Stomach (tissue), 9 donors: ENCODE results near the gene JOSD1. TPM values are rescaled to one million over a fixed set of nuclear protein-coding genes. Genes with fewer than 3 reads are reported as not detected.
A peak's percentile ranks its signal among the peaks of the same experiment; 100 is the strongest.

Source experiments
- DNase-seq, 2 donors: peaks; one replicate each; pipeline versions ENCODE4 v3.0.0 to v3.0.0-alpha.2; 2013 to 2019
- H3K27ac ChIP-seq, 5 donors: fragments of 200-600 bp in 4 of 5; sonication (generic) in 4 of 5; one replicate each; pipeline ENCODE4 v1.5.1; 2013 to 2019; ENCODE audit warnings: mild to moderate bottlenecking in 1 of 5, moderate library complexity in 1 of 5
- H3K27me3 ChIP-seq, 3 donors: fragments of 200-600 bp; sonication (generic); one replicate each; pipeline ENCODE4 v1.5.1; 2017 to 2019; ENCODE audit warnings: mixed run types in 1 of 3
- H3K36me3 ChIP-seq, 4 donors: fragments of 200-600 bp; sonication (generic); 1 replicate in 3 of 4; 2 replicates in 1 of 4; pipeline ENCODE4 v1.5.1; 2016 to 2019
- H3K4me1 ChIP-seq, 4 donors: fragments of 200-600 bp; sonication (generic); one replicate each; pipeline ENCODE4 v1.5.1; 2016 to 2019
- H3K4me3 ChIP-seq, 4 donors: fragments of 200-600 bp; sonication (generic) in 3 of 4; one replicate each; pipeline ENCODE4 v1.5.1; 2016 to 2019; ENCODE audit warnings: mild to moderate bottlenecking in 1 of 4
- H3K9me3 ChIP-seq, 4 donors: fragments of 200-600 bp; sonication (generic); one replicate each; pipeline ENCODE4 v1.5.1; 2016 to 2019
- CTCF ChIP-seq, 7 experiments: fragments of 450-650 bp in 4 of 7; fragments of 200-600 bp in 3 of 7; sonication (generic) in 3 of 7; IDR thresholded peaks; one replicate each; pipeline ENCODE4 v1.5.1; 2016 to 2019; ENCODE audit warnings: antibody characterized with exemption in 7 of 7, control low read depth in 2 of 7, mild to moderate bottlenecking in 1 of 7
- EP300 ChIP-seq: sonication (generic); formaldehyde crosslinking; IDR thresholded peaks from one replicate; pipeline ENCODE4 v1.6.1; 2017; ENCODE audit warnings: antibody characterized with exemption
- POLR2A ChIP-seq, 4 donors: fragments of 450-650 bp; IDR thresholded peaks; one replicate each; pipeline ENCODE4 v1.6.1; 2016; ENCODE audit warnings: antibody characterized with exemption in 4 of 4, control low read depth in 2 of 4, mild to moderate bottlenecking in 1 of 4, moderate library complexity in 1 of 4
- POLR2AphosphoS5 ChIP-seq, 3 donors: sonication (generic); formaldehyde crosslinking; IDR thresholded peaks; one replicate each; pipeline ENCODE4 v1.6.1; 2016; ENCODE audit warnings: antibody characterized with exemption in 3 of 3
- WGBS, 5 donors: extraction: QIAGEN DNeasy Blood & Tissue Kit in 3 of 5; methylation state at CpG; one replicate each; pipeline versions ENCODE4 v1.1.5 to v1.1.7; 2013 to 2018; 5-methylcytosine and 5-hydroxymethylcytosine counted together
- intact Hi-C: fragments of 100-400 bp; cut with DNase I; formaldehyde crosslinking; loops from one replicate; pipeline ENCODE4 v1.15.1; 2023; ENCODE audit warnings: low total_unique reads
- polyA plus RNA-seq, 3 donors: library from polyadenylated mRNA; stranded (reverse); fragments of 200-250 nt; gene quantifications; one replicate each; pipeline ENCODE4 v1.2.3, GENCODE V29; 2013
- total RNA-seq, 5 donors: library from RNA; depleted of rRNA; stranded (reverse); fragments of >200 nt; gene quantifications; one replicate each; pipeline versions ENCODE4 v1.1.0 to v1.2.3, GENCODE V29; 2014 to 2016
- donor health status: healthy with polysubstance abuse.
- donor health status: Bipolar disorder and iron deficiency.
- donor health status: healthy.

JOSD1 gene
- total and polyA plus RNA-seq, 8 donors: 17.9 to 66.1 (median 35.7) TPM

DNA sequence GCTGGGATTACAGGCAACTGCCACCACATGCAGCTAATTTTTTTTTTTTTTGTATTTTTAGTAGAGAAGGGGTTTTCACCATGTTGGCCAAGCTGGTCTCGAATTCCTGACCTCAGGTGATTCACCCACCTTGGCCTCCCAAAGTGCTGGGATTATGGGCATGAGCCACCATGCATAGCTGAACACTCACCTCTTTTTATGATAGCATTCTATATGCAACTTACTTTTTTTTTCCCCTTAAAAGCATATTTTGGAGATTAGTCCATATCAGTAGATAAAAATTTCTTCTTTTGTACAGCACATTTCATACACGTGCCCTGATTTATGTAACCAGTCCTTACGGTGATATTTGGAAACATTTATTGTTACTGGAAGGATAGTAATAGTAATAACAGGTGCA is 19.6 kb upstream of the JOSD1 start:
- Histone ChIP-seq H3K27ac (no peak overlapping the region), H3K9me3 (no peaks in the 10 kb centered on the region), H3K36me3 (peaks cover 51 to 97% (median 91%) of the 10 kb centered on the region in 4 donors), H3K4me3 (no peak overlapping the region), H3K4me1 (peaks cover 7 to 23% (median 13%) of the 10 kb centered on the region in 4 donors), H3K27me3 (no peaks in the 10 kb centered on the region)
- intact Hi-C loops: no loop called here
- WGBS, 5 donors: 68 to 80% (median 70%) methylated on average over 3 of the region's 3 CpGs
- no peak for TF ChIP-seq CTCF (IDR thresholded peaks at IDR 0.05)
- TF ChIP-seq POLR2AphosphoS5 (IDR thresholded peaks at IDR 0.05): no peak
- no peak for TF ChIP-seq POLR2A (IDR thresholded peaks at IDR 0.05)
- no peak for TF ChIP-seq EP300
- no peak for DNase-seq

DNA sequence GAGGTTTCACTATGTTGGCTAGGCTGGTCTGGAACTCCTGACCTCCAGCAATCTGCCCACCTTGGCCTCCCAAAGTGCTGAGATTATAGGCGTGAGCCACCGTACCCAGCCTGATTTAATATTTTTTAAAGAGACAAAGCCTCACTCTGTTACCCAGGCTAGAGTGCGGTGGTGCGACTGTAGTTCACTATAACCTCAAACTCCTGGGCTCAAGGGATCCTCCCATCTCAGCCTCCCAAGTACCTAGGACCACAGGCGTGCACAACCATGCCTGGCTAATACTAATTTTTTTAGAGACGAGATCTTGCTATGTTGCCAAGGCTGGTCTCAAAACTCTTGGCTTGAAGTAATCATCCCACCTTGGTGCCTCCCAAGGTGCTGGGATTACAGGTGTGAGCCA is 18.5 kb upstream of the JOSD1 start:
- Histone ChIP-seq H3K4me3 (no peak overlapping the region), H3K4me1 (peaks cover 7 to 35% (median 22%) of the 10 kb centered on the region in 4 donors), H3K27ac (peak overlapping the region in 4 of 5 donors; percentile 15 to 64 (median 46)), H3K27me3 (no peaks in the 10 kb centered on the region), H3K36me3 (peaks cover 42 to 88% (median 83%) of the 10 kb centered on the region in 4 donors), H3K9me3 (no peaks in the 10 kb centered on the region)
- 91 to 94% (median 92%) methylated on average over 6 of the region's 6 CpGs for WGBS, 5 donors
- TF ChIP-seq POLR2A (IDR thresholded peaks at IDR 0.05) (no peak), POLR2AphosphoS5 (IDR thresholded peaks at IDR 0.05) (no peak), EP300 (no peak), CTCF (IDR thresholded peaks at IDR 0.05) (no peak)
- no peak for DNase-seq
- intact Hi-C loops: no loop called here

DNA sequence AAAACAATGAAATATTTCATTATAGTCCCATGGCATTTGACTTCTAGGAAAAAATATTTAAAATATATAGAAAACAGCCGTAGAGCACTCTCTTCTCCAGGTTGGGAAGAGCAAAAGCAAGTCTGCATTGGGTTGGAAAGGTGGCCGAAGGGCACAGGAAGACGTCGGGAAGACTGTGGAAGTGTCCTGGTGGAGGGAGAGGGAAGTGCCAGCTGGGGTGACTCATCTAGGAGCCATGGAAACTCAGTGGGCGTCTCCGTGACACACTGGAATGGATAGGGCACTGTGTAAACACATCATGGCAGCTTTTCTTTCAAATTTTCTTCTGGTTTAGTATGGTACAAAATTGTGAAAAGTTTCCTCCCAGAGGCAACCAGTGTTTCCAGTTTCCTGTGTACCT is 17.7 kb upstream of the JOSD1 start:
- Histone ChIP-seq H3K4me3 (no peak overlapping the region), H3K9me3 (no peaks in the 10 kb centered on the region), H3K4me1 (peaks cover 7 to 43% (median 26%) of the 10 kb centered on the region in 4 donors), H3K36me3 (peaks cover 34 to 80% (median 75%) of the 10 kb centered on the region in 4 donors), H3K27me3 (no peaks in the 10 kb centered on the region), H3K27ac (peak overlapping the region in 4 of 5 donors; percentile 15 to 64 (median 46))
- peak; percentile 66 to 87 for DNase-seq
- TF ChIP-seq CTCF (IDR thresholded peaks at IDR 0.05) (peak in 6 of 7 experiments; percentile 27 to 75 (median 57)), POLR2A (IDR thresholded peaks at IDR 0.05) (no peak), POLR2AphosphoS5 (IDR thresholded peaks at IDR 0.05) (peak in 1 of 3 donors; percentile 56), EP300 (no peak)
- intact Hi-C loops: no loop called here
- WGBS, 5 donors: 30 to 37% (median 33%) methylated on average over 6 of the region's 6 CpGs

DNA sequence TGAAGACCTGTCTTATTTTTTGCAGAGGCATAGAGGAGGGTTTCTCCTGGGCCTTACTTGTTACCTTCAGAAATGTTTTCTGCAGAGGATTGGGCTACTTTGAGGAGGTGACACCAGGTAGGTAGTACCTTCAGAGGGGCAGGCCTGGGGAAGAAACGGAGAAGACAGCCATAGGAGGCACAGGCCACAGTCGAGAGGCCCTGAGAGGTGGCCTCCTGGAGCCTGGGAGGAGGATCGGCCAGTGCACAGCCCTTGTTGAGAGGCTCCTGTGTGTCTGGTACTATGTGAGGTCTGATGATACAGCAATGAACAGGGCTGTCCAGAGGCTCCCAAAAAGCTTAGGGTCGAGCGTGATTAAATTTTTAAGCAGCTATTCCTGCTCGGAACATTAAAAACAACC is 16.5 kb upstream of the JOSD1 start:
- 90 to 96% (median 94%) methylated on average over 6 of the region's 6 CpGs for WGBS, 5 donors
- H3K36me3 ChIP-seq: peaks cover 23 to 72% (median 65%) of the 10 kb centered on the region in 4 donors
- H3K9me3 ChIP-seq: no peaks in the 10 kb centered on the region
- TF ChIP-seq POLR2A (IDR thresholded peaks at IDR 0.05) (no peak), CTCF (IDR thresholded peaks at IDR 0.05) (no peak), POLR2AphosphoS5 (IDR thresholded peaks at IDR 0.05) (no peak), EP300 (no peak)
- DNase-seq: no peak
- H3K4me3 ChIP-seq: no peak overlapping the region
- peaks cover 15 to 54% (median 32%) of the 10 kb centered on the region in 4 donors for H3K4me1 ChIP-seq
- H3K27ac ChIP-seq: peak overlapping the region in 1 of 5 donors; percentile 64
- intact Hi-C loops: no loop called here
- H3K27me3 ChIP-seq: no peaks in the 10 kb centered on the region
